ENCODE data around the gene MLYCD.

MLYCD gene

GRCh38 chr16:83961591-83961990 is 62.7 kb downstream of the MLYCD start:
- Histone ChIP-seq H3K4me1 (no peaks in the 10 kb centered on the region), H3K4me2 (ENCODE audit: low read length) (no peak overlapping the region), H3K27ac (no peak overlapping the region), H3K36me3 (ENCODE audit: control insufficient read depth, insufficient read depth, low read length) (no peaks in the 10 kb centered on the region), H3K27me3 (ENCODE audit: control insufficient read depth, insufficient read depth, low read length) (no peaks in the 10 kb centered on the region), H2AFZ (no peak overlapping the region), H3K9ac (no peak overlapping the region), H3K9me3 (ENCODE audit: control insufficient read depth, low read length) (no peaks in the 10 kb centered on the region), H3K4me3 (ENCODE audit: low read depth, low read length) (no peak overlapping the region), H3K79me2 (no peaks in the 10 kb centered on the region)
- no peak for TF ChIP-seq CTCF (IDR thresholded peaks at IDR 0.05)

GRCh38 chr16:83963277-83964119 is 64.6 kb downstream of the MLYCD start:
- Histone ChIP-seq H3K27me3 (ENCODE audit: control insufficient read depth, insufficient read depth, low read length) (no peaks in the 10 kb centered on the region), H3K27ac (no peak overlapping the region), H3K36me3 (ENCODE audit: control insufficient read depth, insufficient read depth, low read length) (no peaks in the 10 kb centered on the region), H3K4me2 (ENCODE audit: low read length) (no peak overlapping the region), H2AFZ (no peak overlapping the region), H3K79me2 (no peaks in the 10 kb centered on the region), H3K9ac (no peak overlapping the region), H3K4me3 (ENCODE audit: low read depth, low read length) (no peak overlapping the region), H3K4me1 (no peaks in the 10 kb centered on the region), H3K9me3 (ENCODE audit: control insufficient read depth, low read length) (no peaks in the 10 kb centered on the region)
- no peak for TF ChIP-seq CTCF (IDR thresholded peaks at IDR 0.05)

GRCh38 chr16:83964684-83965443 is 65.9 kb downstream of the MLYCD start:
- H3K27ac ChIP-seq, result no peak overlapping the region
- no peaks in the 10 kb centered on the region for H3K79me2 ChIP-seq
- no peaks in the 10 kb centered on the region for H3K36me3 ChIP-seq (ENCODE audit: control insufficient read depth, insufficient read depth, low read length)
- H3K27me3 ChIP-seq (ENCODE audit: control insufficient read depth, insufficient read depth, low read length), result no peaks in the 10 kb centered on the region
- H3K4me1 ChIP-seq, result no peaks in the 10 kb centered on the region
- no peak overlapping the region for H2AFZ ChIP-seq
- H3K9me3 ChIP-seq (ENCODE audit: control insufficient read depth, low read length), result no peaks in the 10 kb centered on the region
- H3K4me2 ChIP-seq (ENCODE audit: low read length), result no peak overlapping the region
- H3K9ac ChIP-seq, result no peak overlapping the region
- TF ChIP-seq CTCF (IDR thresholded peaks at IDR 0.05), result no peak
- H3K4me3 ChIP-seq (ENCODE audit: low read depth, low read length), result no peak overlapping the region

GRCh38 chr16:83965444-83966152 is 66.7 kb downstream of the MLYCD start:
- Histone ChIP-seq H3K4me3 (ENCODE audit: low read depth, low read length) (no peak overlapping the region), H3K4me1 (no peaks in the 10 kb centered on the region), H3K27me3 (ENCODE audit: control insufficient read depth, insufficient read depth, low read length) (no peaks in the 10 kb centered on the region), H3K9me3 (ENCODE audit: control insufficient read depth, low read length) (no peaks in the 10 kb centered on the region), H3K4me2 (ENCODE audit: low read length) (no peak overlapping the region), H3K79me2 (no peaks in the 10 kb centered on the region), H2AFZ (no peak overlapping the region), H3K27ac (no peak overlapping the region), H3K9ac (no peak overlapping the region), H3K36me3 (ENCODE audit: control insufficient read depth, insufficient read depth, low read length) (no peaks in the 10 kb centered on the region)
- TF ChIP-seq CTCF (IDR thresholded peaks at IDR 0.05), result no peak

Measured in parathyroid adenoma (tissue), 2 donors.